ENCODE measurements around the gene LCA5.
"Not testable (repeated sequence)": the region's sequence is repeated elsewhere in the genome, so short reads cannot be mapped to it uniquely, and the experiment has no call there.

Gene LCA5

GRCh38 chr6:79463621-79464050, 73.6 kb downstream of the LCA5 start:
- DNase-seq = no peak

DNA sequence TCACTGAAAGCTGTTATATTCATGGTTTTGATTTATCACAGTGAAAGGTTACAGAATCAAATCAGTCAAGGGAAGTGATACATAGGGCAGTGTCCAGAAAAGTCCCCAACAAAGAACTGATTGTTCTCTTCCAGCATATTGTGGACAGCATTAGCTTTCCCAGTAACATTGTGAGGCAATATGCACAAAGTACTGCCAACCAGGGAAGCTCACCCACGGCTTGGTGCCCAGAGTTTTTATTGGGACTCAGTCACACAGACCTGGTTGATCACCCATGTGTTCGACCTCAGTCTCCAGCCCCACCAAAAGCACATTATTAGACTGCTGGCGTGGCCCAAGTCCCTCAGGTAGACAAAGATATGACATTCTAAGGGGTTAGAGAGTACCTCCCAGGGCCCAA, 76.0 kb downstream of the LCA5 start:
- no peak for DNase-seq

- no peak for DNase-seq
Measured at GRCh38 chr6:79455446-79455845, 81.8 kb downstream of the LCA5 start.

DNA sequence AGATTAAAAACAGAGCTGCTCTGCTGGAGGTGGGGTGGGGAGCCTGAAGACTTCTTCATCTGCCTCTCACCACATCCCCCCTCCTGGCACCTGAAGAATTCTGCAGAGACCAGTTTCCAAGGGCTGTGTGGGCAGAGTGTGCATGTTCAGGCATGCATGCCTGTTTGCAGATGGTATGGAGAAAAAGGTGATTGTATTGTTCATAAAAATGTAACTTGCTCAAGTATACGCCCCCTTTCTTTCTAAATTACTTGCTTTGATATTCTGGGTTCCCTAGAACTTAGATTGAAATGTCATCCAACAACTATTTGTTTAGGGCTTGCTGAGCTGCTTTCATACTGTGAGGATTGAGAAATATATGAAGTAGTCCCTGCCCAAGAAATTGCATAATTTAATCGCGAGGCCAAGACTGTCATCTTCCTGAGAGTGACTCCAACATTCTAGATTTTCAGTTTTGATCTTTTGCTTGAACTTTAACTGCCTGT, 83.6 kb downstream of the LCA5 start:
- DNase-seq = no peak

DNA sequence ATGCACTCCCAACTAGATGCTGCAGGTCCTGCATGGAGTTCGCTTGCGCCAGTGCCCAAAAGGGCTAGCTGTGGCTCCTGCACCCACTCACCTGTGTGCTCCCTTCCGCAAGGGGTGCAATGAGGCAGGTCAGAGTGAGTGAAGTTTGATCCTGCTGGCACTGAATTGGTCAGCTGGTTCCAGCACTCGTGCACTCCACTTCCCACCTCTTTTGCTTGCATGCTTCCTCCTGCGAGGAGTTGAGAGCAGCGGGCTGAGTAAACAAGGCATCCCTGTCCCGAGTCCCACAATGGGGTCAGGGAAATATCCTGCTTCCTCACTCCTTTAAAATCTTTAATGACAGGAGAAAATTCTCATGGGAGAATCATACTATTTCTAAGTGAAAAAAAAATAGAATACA, 86.2 kb downstream of the LCA5 start:
- DNase-seq = no peak

GRCh38 chr6:79446006-79446405, 91.2 kb downstream of the LCA5 start:
- no peak for DNase-seq

- DNase-seq = not testable (repeated sequence)
Measured at GRCh38 chr6:79443876-79444275, 93.4 kb downstream of the LCA5 start.

DNA sequence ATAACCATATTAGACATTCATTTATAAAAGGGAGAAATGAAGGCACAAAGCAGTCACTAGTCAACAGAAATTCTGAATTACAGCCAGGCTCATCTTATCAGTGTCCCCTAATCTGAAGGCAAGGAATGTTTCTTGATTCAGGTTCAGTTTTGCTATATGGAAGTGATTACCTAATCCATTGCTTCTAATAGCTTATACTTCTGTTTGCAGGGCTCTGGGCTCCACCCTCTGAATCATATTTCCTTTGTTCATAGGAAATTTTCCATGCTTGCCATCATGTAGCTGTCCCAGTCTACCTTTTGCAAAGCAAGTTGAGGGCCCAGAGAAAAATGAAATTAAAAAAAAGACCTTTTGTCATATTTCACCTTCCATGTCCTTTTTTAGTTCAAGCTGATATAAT, 96.0 kb downstream of the LCA5 start:
- no peak for DNase-seq

- DNase-seq = no peak
Measured at GRCh38 chr6:79440598-79440997, 96.6 kb downstream of the LCA5 start.

DNA sequence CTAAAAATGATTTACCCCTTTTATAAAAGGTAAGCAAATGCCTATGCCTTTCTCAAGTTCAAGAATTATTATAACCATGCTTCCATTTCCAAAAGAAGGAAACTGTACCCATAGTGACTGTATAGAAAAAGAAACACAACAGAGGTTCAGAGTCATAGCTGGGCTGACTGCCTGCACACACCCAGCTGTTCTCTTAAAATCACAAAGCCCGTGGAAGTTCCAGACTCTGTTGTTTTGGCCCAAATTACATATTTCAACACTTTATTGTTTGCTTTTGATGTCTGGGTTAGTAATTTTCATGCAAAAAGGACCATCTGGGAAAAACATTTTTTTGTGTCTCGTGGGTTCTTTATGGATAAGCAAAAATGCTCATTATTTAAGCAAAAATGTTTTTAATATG, 99.2 kb downstream of the LCA5 start:
- DNase-seq = peak; percentile 11

GRCh38 chr6:79436241-79436640, 101.0 kb downstream of the LCA5 start:
- DNase-seq = no peak

- DNase-seq = no peak
Measured at GRCh38 chr6:79435746-79436145, 101.5 kb downstream of the LCA5 start.

Data from fibroblast of skin of back (primary cell).